ENCODE measurements around the gene ADGRF4.

GRCh38 chr6:47749757-47750156, 51.4 kb downstream of the ADGRF4 start:
- TF ChIP-seq CTCF (IDR thresholded peaks at IDR 0.05; ENCODE audit: low read depth, low read length): no peak
- TF ChIP-seq EZH2phosphoT487 (IDR thresholded peaks at IDR 0.05; ENCODE audit: low read depth): no peak

Data from OCI-LY3 (cell line).